Astrocyte (in vitro differentiated cells and primary cell): ENCODE results near the gene KLHL22. TPM values are rescaled to one million over a fixed set of nuclear protein-coding genes. Genes with fewer than 3 reads are reported as not detected.
"Not testable (repeated sequence)": the region's sequence is repeated elsewhere in the genome, so short reads cannot be mapped to it uniquely, and the experiment has no call there.

ENCODE experiments used
- DNase-seq: peaks from one replicate; pipeline ENCODE4 v3.0.0-alpha.2; 2010; ENCODE audit warnings: low read depth
- FAIRE-seq: peaks from 2 replicates; lab custom pipeline; 2011; peaks lifted over from hg19 to GRCh38; lab: Jason Lieb, UNC
- H2AFZ ChIP-seq: 2 replicates; pipeline ENCODE4 v1.6.0; 2012; ENCODE audit warnings: low read depth, low read length, inconsistent platforms
- H3K27ac ChIP-seq: 2 replicates; pipeline ENCODE4 v1.5.1; 2011; ENCODE audit warnings: low read depth, low read length, inconsistent platforms
- H3K27me3 ChIP-seq: 2 replicates; pipeline ENCODE4 v1.6.0; 2011; ENCODE audit warnings: low read length, inconsistent platforms; ENCODE audit not compliant: insufficient read depth
- H3K36me3 ChIP-seq: 2 replicates; pipeline ENCODE4 v1.5.1; 2011; ENCODE audit warnings: low read length, inconsistent platforms; ENCODE audit not compliant: insufficient read depth
- H3K4me1 ChIP-seq: 2 replicates; pipeline ENCODE4 v1.5.1; 2011; ENCODE audit warnings: low read length, inconsistent platforms; ENCODE audit not compliant: insufficient read depth
- H3K4me2 ChIP-seq: 2 replicates; pipeline ENCODE4 v1.6.0; 2012; ENCODE audit warnings: low read length, inconsistent platforms
- H3K4me3 ChIP-seq: 2 replicates; pipeline ENCODE4 v1.5.1; 2011; ENCODE audit warnings: low read depth, mild to moderate bottlenecking, low read length, inconsistent platforms; ENCODE audit not compliant: insufficient read depth
- H3K79me2 ChIP-seq: 2 replicates; pipeline ENCODE4 v1.6.0; 2012; ENCODE audit warnings: mild to moderate bottlenecking, low read length, inconsistent platforms; ENCODE audit not compliant: insufficient read depth
- H3K9ac ChIP-seq: 2 replicates; pipeline ENCODE4 v1.6.0; 2012; ENCODE audit warnings: mild to moderate bottlenecking, low read length, inconsistent platforms
- H3K9me3 ChIP-seq: 2 replicates; pipeline ENCODE4 v1.5.1; 2012; ENCODE audit warnings: low read depth, mild to moderate bottlenecking, low read length, inconsistent platforms; ENCODE audit not compliant: insufficient read depth
- H4K20me1 ChIP-seq: 2 replicates; pipeline ENCODE4 v1.6.0; 2012; ENCODE audit warnings: low read length, inconsistent platforms; ENCODE audit not compliant: insufficient read depth
- H3K27ac Mint-ChIP-seq: one replicate; pipeline ENCODE4 v1.8.0; 2021; ENCODE audit warnings: mild to moderate bottlenecking, mixed read lengths; ENCODE audit not compliant: unreplicated experiment
- H3K27me3 Mint-ChIP-seq: one replicate; pipeline ENCODE4 v1.8.0; 2021; ENCODE audit warnings: low read depth, mixed read lengths; ENCODE audit not compliant: unreplicated experiment
- H3K36me3 Mint-ChIP-seq: one replicate; pipeline ENCODE4 v1.8.0; 2021; ENCODE audit warnings: low read depth, mixed read lengths; ENCODE audit not compliant: unreplicated experiment
- H3K4me1 Mint-ChIP-seq: one replicate; pipeline ENCODE4 v1.8.0; 2021; ENCODE audit warnings: low read depth, mixed read lengths; ENCODE audit not compliant: unreplicated experiment
- H3K4me3 Mint-ChIP-seq: one replicate; pipeline ENCODE4 v1.8.0; 2021; ENCODE audit warnings: mild to moderate bottlenecking, moderate library complexity, mixed read lengths; ENCODE audit not compliant: unreplicated experiment
- H3K9me3 Mint-ChIP-seq: one replicate; pipeline ENCODE4 v1.8.0; 2021; ENCODE audit warnings: mild to moderate bottlenecking, mixed read lengths; ENCODE audit not compliant: unreplicated experiment
- EZH2 ChIP-seq: IDR thresholded peaks from 2 replicates; pipeline ENCODE4 v1.6.1; 2012; ENCODE audit warnings: mild to moderate bottlenecking, low read length, inconsistent platforms; ENCODE audit not compliant: insufficient read depth
- total RNA-seq: library from RNA; stranded (reverse); gene quantifications from 2 replicates; pipeline ENCODE4 v1.2.1, GENCODE V29; 2021
- TF ChIP-seq, protein P1 (sequence below): IDR thresholded peaks from 2 replicates; pipeline ENCODE4 v1.5.1; 2011; ENCODE audit warnings: low read depth, mild to moderate bottlenecking, inconsistent platforms, low read length, moderate library complexity; ENCODE audit not compliant: insufficient read depth

KLHL22 gene
- total RNA-seq, 1 donor from 2014 or later, result 14.0 TPM

GRCh38 chr22:20418211-20418788 lies 77.3 kb downstream of the KLHL22 start:
- Mint-ChIP-seq H3K27me3 (peaks cover 24% of the 10 kb centered on the region), H3K36me3 (no peaks in the 10 kb centered on the region), H3K27ac (no peak overlapping the region), H3K4me1 (no peaks in the 10 kb centered on the region), H3K9me3 (no peaks in the 10 kb centered on the region), H3K4me3 (peak overlapping the region; percentile 50)
- Histone ChIP-seq H3K4me3 (peak overlapping the region; percentile 50), H3K79me2 (no peaks in the 10 kb centered on the region), H3K27me3 (no peaks in the 10 kb centered on the region), H3K27ac (no peak overlapping the region), H2AFZ (peak overlapping the region; percentile 84), H3K36me3 (no peaks in the 10 kb centered on the region), H4K20me1 (peaks cover 3% of the 10 kb centered on the region), H3K4me1 (peaks cover 7% of the 10 kb centered on the region), H3K9ac (peak overlapping the region; percentile 65), H3K4me2 (peak overlapping the region; percentile 90), H3K9me3 (no peaks in the 10 kb centered on the region)
- TF ChIP-seq, protein P1, sequence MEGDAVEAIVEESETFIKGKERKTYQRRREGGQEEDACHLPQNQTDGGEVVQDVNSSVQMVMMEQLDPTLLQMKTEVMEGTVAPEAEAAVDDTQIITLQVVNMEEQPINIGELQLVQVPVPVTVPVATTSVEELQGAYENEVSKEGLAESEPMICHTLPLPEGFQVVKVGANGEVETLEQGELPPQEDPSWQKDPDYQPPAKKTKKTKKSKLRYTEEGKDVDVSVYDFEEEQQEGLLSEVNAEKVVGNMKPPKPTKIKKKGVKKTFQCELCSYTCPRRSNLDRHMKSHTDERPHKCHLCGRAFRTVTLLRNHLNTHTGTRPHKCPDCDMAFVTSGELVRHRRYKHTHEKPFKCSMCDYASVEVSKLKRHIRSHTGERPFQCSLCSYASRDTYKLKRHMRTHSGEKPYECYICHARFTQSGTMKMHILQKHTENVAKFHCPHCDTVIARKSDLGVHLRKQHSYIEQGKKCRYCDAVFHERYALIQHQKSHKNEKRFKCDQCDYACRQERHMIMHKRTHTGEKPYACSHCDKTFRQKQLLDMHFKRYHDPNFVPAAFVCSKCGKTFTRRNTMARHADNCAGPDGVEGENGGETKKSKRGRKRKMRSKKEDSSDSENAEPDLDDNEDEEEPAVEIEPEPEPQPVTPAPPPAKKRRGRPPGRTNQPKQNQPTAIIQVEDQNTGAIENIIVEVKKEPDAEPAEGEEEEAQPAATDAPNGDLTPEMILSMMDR, result peak; percentile 67
- TF ChIP-seq EZH2, result no peak
- DNase-seq, result peak; percentile 64
- peak; percentile 17 for FAIRE-seq

GRCh38 chr22:20415699-20416098 lies 79.9 kb downstream of the KLHL22 start:
- H3K4me3 ChIP-seq, H3K27ac ChIP-seq, H3K9me3 ChIP-seq, H3K27me3 ChIP-seq, H2AFZ ChIP-seq, H3K27ac Mint-ChIP-seq, H3K4me1 Mint-ChIP-seq, H4K20me1 ChIP-seq, H3K36me3 ChIP-seq, H3K4me1 ChIP-seq, H3K9ac ChIP-seq, H3K9me3 Mint-ChIP-seq, FAIRE-seq, H3K4me3 Mint-ChIP-seq, DNase-seq, H3K36me3 Mint-ChIP-seq, H3K79me2 ChIP-seq, H3K4me2 ChIP-seq: not testable (repeated sequence)
- peaks cover 25% of the 10 kb centered on the region for H3K27me3 Mint-ChIP-seq

- not testable (repeated sequence) for H3K79me2 ChIP-seq, FAIRE-seq, H3K4me1 Mint-ChIP-seq, H3K36me3 ChIP-seq, H3K27ac Mint-ChIP-seq, H2AFZ ChIP-seq, H3K4me3 ChIP-seq, H3K4me3 Mint-ChIP-seq, H3K9ac ChIP-seq, H3K9me3 Mint-ChIP-seq, H3K36me3 Mint-ChIP-seq, H4K20me1 ChIP-seq, DNase-seq, H3K9me3 ChIP-seq, H3K4me2 ChIP-seq, H3K4me1 ChIP-seq, H3K27ac ChIP-seq, H3K27me3 ChIP-seq
- peaks cover 25% of the 10 kb centered on the region for H3K27me3 Mint-ChIP-seq
Observed at GRCh38 chr22:20415241-20415640, 80.4 kb downstream of the KLHL22 start.
